NCI-H524 (cell line): Measurements from ENCODE around the gene GOLPH3L.
"Not testable (repeated sequence)": the region's sequence is repeated elsewhere in the genome, so short reads cannot be mapped to it uniquely, and the experiment has no call there.

Source experiments
- DNase-seq, 2 experiments: peaks; one replicate each; lab custom pipeline; 2025; lab: John Stamatoyannopoulos, UW

GOLPH3L gene

GRCh38 chr1:150657064-150657463 lies 39.9 kb downstream of the GOLPH3L start:
- not testable (repeated sequence) for DNase-seq

- not testable (repeated sequence) for DNase-seq
These were observed 42.3 kb downstream of the GOLPH3L start for GRCh38 chr1:150654635-150655034.

GRCh38 chr1:150650193-150650592 lies 46.8 kb downstream of the GOLPH3L start:
- DNase-seq = no peak

GRCh38 chr1:150649441-150650075 lies 47.4 kb downstream of the GOLPH3L start:
- no peak for DNase-seq

- no peak for DNase-seq
These were observed 54.7 kb downstream of the GOLPH3L start for GRCh38 chr1:150642296-150642695.

- DNase-seq = not testable (repeated sequence)
These were observed 55.7 kb downstream of the GOLPH3L start for GRCh38 chr1:150641126-150641815.

- DNase-seq = not testable (repeated sequence)
These were observed 58.5 kb downstream of the GOLPH3L start for GRCh38 chr1:150638430-150638829.

- peak; percentile 23 to 52 for DNase-seq
These were observed 61.9 kb downstream of the GOLPH3L start for GRCh38 chr1:150634839-150635622.

GRCh38 chr1:150629115-150629928 lies 67.6 kb downstream of the GOLPH3L start, which contains the start of gene ENSA:
TSS of gene ENSA (minus strand) at chr1:150629612. CDS start at chr1:150629470, 142 bp downstream.
- DNase-seq = peak; percentile 98 to 99

GRCh38 chr1:150628766-150629114 lies 68.2 kb downstream of the GOLPH3L start:
- no peak for DNase-seq

GRCh38 chr1:150627826-150628410 lies 69.0 kb downstream of the GOLPH3L start:
- DNase-seq = no peak

- DNase-seq = no peak
These were observed 70.8 kb downstream of the GOLPH3L start for GRCh38 chr1:150626150-150626549.

GRCh38 chr1:150624546-150624945 lies 72.4 kb downstream of the GOLPH3L start:
- DNase-seq = not testable (repeated sequence)

- not testable (repeated sequence) for DNase-seq
These were observed 72.8 kb downstream of the GOLPH3L start for GRCh38 chr1:150624134-150624533.

- DNase-seq = no peak
These were observed 74.5 kb downstream of the GOLPH3L start for GRCh38 chr1:150622303-150622975.

- DNase-seq = peak in 1 of 2 experiments; percentile 16
These were observed 75.3 kb downstream of the GOLPH3L start for GRCh38 chr1:150621497-150622302.

- no peak for DNase-seq
These were observed 76.0 kb downstream of the GOLPH3L start for GRCh38 chr1:150620919-150621318.

- peak; percentile 0 to 24 for DNase-seq
These were observed 77.1 kb downstream of the GOLPH3L start for GRCh38 chr1:150619576-150620509.
